Measurements from ENCODE around the gene MED13L. TPM values are rescaled to one million over a fixed set of nuclear protein-coding genes. Genes with fewer than 3 reads are reported as not detected.

Gene MED13L
- total and polyA plus RNA-seq, 8 donors: 92.4 to 123 (median 97.0) TPM

GRCh38 chr12:116301621-116302020 is 24.1 kb upstream of the MED13L start:
- H3K4me1 ChIP-seq: peaks cover 14 to 39% of the 10 kb centered on the region in 2 donors
- intact Hi-C loops (cut with DNase I): no loop called here
- ATAC-seq: no peak
- H3K9me3 ChIP-seq: no peaks in the 10 kb centered on the region
- no peak for DNase-seq
- no peak overlapping the region for H3K27ac ChIP-seq
- no peak for TF ChIP-seq CTCF (IDR thresholded peaks at IDR 0.05)
- H3K36me3 ChIP-seq: no peaks in the 10 kb centered on the region
- H3K4me3 ChIP-seq: no peak overlapping the region
- H3K27me3 ChIP-seq: no peaks in the 10 kb centered on the region

- H3K4me3 ChIP-seq: no peak overlapping the region
- ATAC-seq: peak; percentile 70
These were observed 22.3 kb upstream of the MED13L start for GRCh38 chr12:116299665-116300328.

GRCh38 chr12:116299064-116299463 is 21.6 kb upstream of the MED13L start:
- Histone ChIP-seq H3K36me3 (no peaks in the 10 kb centered on the region), H3K4me1 (peaks cover 18 to 35% of the 10 kb centered on the region in 2 donors), H3K9me3 (no peaks in the 10 kb centered on the region), H3K4me3 (no peak overlapping the region), H3K27ac (no peak overlapping the region), H3K27me3 (no peaks in the 10 kb centered on the region)
- ATAC-seq (peak; percentile 56), DNase-seq (no peak)
- intact Hi-C loops (cut with DNase I): no loop called here
- TF ChIP-seq CTCF (IDR thresholded peaks at IDR 0.05): no peak

More at GRCh38 chr12:116299665-116300328, 22.3 kb upstream of the MED13L start:
- intact Hi-C loops (cut with DNase I): no loop called here
- Histone ChIP-seq H3K9me3 (no peaks in the 10 kb centered on the region), H3K4me1 (peaks cover 15 to 39% of the 10 kb centered on the region in 2 donors), H3K27me3 (no peaks in the 10 kb centered on the region), H3K27ac (no peak overlapping the region), H3K36me3 (no peaks in the 10 kb centered on the region)
- TF ChIP-seq CTCF (IDR thresholded peaks at IDR 0.05): no peak
- peak in 3 of 4 donors; percentile 47 to 77 (median 75) for DNase-seq

- H3K4me3 ChIP-seq: no peak overlapping the region
- no peaks in the 10 kb centered on the region for H3K36me3 ChIP-seq
- no peaks in the 10 kb centered on the region for H3K27me3 ChIP-seq
- H3K27ac ChIP-seq: no peak overlapping the region
- H3K4me1 ChIP-seq: peaks cover 18 to 30% of the 10 kb centered on the region in 2 donors
- no peak for ATAC-seq
- DNase-seq: no peak
- H3K9me3 ChIP-seq: no peaks in the 10 kb centered on the region
- intact Hi-C loops (cut with DNase I): no loop called here
- no peak for TF ChIP-seq CTCF (IDR thresholded peaks at IDR 0.05)
These were observed 21.1 kb upstream of the MED13L start for GRCh38 chr12:116298578-116298977.

GRCh38 chr12:116297224-116297834 is 19.8 kb upstream of the MED13L start:
- TF ChIP-seq CTCF (IDR thresholded peaks at IDR 0.05): no peak
- ATAC-seq (no peak), DNase-seq (no peak)
- Histone ChIP-seq H3K4me1 (peaks cover 17% of the 10 kb centered on the region in 2 donors), H3K36me3 (no peaks in the 10 kb centered on the region), H3K9me3 (no peaks in the 10 kb centered on the region), H3K27ac (no peak overlapping the region), H3K4me3 (no peak overlapping the region), H3K27me3 (no peaks in the 10 kb centered on the region)
- intact Hi-C loops (cut with DNase I): no loop called here

Data from left lung (tissue), 10 donors.